Jurkat, Clone E6-1 (cell line): ENCODE measurements around the gene STMND1.

Experiments
- DNase-seq: peaks from one replicate; pipeline ENCODE4 v3.0.0-alpha.2; 2011; ENCODE audit warnings: low read depth, low spot score
- H3K4me3 ChIP-seq: 2 replicates; pipeline ENCODE4 v1.5.1; 2011; ENCODE audit warnings: mild to moderate bottlenecking, low read length, control low read depth, moderate library complexity

The STMND1 gene

GRCh38 chr6:17096096-17096495 lies 5.8 kb upstream of the STMND1 start:
- no peak for DNase-seq
- H3K4me3 ChIP-seq, result no peak overlapping the region

GRCh38 chr6:17096652-17097051 lies 5.2 kb upstream of the STMND1 start:
- no peak overlapping the region for H3K4me3 ChIP-seq
- no peak for DNase-seq

GRCh38 chr6:17097982-17098381 lies 3.9 kb upstream of the STMND1 start:
- DNase-seq, result no peak
- H3K4me3 ChIP-seq, result no peak overlapping the region

GRCh38 chr6:17098538-17098937 lies 3.3 kb upstream of the STMND1 start:
- no peak for DNase-seq
- H3K4me3 ChIP-seq, result no peak overlapping the region

GRCh38 chr6:17099401-17100059 lies 2.3 kb upstream of the STMND1 start:
- DNase-seq, result no peak
- H3K4me3 ChIP-seq, result no peak overlapping the region

- no peak for DNase-seq
- H3K4me3 ChIP-seq, result no peak overlapping the region
Measured at GRCh38 chr6:17100806-17101205, 1.0 kb upstream of the STMND1 start.

GRCh38 chr6:17102258-17102870 lies 514 bp downstream of the STMND1 start:
- no peak for DNase-seq
- H3K4me3 ChIP-seq, result no peak overlapping the region

- no peak overlapping the region for H3K4me3 ChIP-seq
- no peak for DNase-seq
Measured at GRCh38 chr6:17103715-17104114, 1.9 kb downstream of the STMND1 start.

- no peak overlapping the region for H3K4me3 ChIP-seq
- DNase-seq, result no peak
Measured at GRCh38 chr6:17107863-17108262, 6.0 kb downstream of the STMND1 start.

- no peak for DNase-seq
Measured at GRCh38 chr6:17115251-17116116, 13.6 kb downstream of the STMND1 start.

GRCh38 chr6:17116117-17116440 lies 14.2 kb downstream of the STMND1 start:
- H3K4me3 ChIP-seq, result no peak overlapping the region
- no peak for DNase-seq

More at GRCh38 chr6:17115251-17116116, 13.6 kb downstream of the STMND1 start:
- no peak overlapping the region for H3K4me3 ChIP-seq

- DNase-seq, result no peak
- H3K4me3 ChIP-seq, result no peak overlapping the region
Measured at GRCh38 chr6:17120019-17120418, 18.2 kb downstream of the STMND1 start.

GRCh38 chr6:17125407-17125806 lies 23.6 kb downstream of the STMND1 start:
- H3K4me3 ChIP-seq, result no peak overlapping the region
- no peak for DNase-seq

- H3K4me3 ChIP-seq, result no peak overlapping the region
- DNase-seq, result no peak
Measured at GRCh38 chr6:17130786-17131185, 28.9 kb downstream of the STMND1 start.

- DNase-seq, result no peak
- H3K4me3 ChIP-seq, result no peak overlapping the region
Measured at GRCh38 chr6:17132967-17133366, 31.1 kb downstream of the STMND1 start.

GRCh38 chr6:17138033-17138432 lies 36.2 kb downstream of the STMND1 start:
- no peak overlapping the region for H3K4me3 ChIP-seq
- DNase-seq, result no peak

GRCh38 chr6:17144016-17144415 lies 42.2 kb downstream of the STMND1 start:
- no peak for DNase-seq
- H3K4me3 ChIP-seq, result no peak overlapping the region

- DNase-seq, result no peak
- H3K4me3 ChIP-seq, result no peak overlapping the region
Measured at GRCh38 chr6:17149571-17149970, 47.7 kb downstream of the STMND1 start.

GRCh38 chr6:17150096-17150495 lies 48.2 kb downstream of the STMND1 start:
- no peak for DNase-seq
- no peak overlapping the region for H3K4me3 ChIP-seq

GRCh38 chr6:17151888-17152287 lies 50.0 kb downstream of the STMND1 start:
- no peak for DNase-seq
- no peak overlapping the region for H3K4me3 ChIP-seq
